Upper lobe of left lung (tissue), 4 donors: ENCODE results near the gene SIRPA.

Experiments used
- CTCF ChIP-seq, 6 experiments: fragments of 450-650 bp in 4 of 6; fragments of 200-600 bp in 2 of 6; sonication (generic) in 2 of 6; IDR thresholded peaks; one replicate each; pipeline ENCODE4 v1.5.1; 2016 to 2019; ENCODE audit warnings: antibody characterized with exemption in 6 of 6
- EP300 ChIP-seq, 4 donors: sonication (generic); formaldehyde crosslinking; IDR thresholded peaks; one replicate each; pipeline ENCODE4 v1.5.1; 2017; ENCODE audit warnings: antibody characterized with exemption in 4 of 4, control low read depth in 2 of 4

- TF ChIP-seq CTCF (IDR thresholded peaks at IDR 0.05) (no peak), EP300 (IDR thresholded peaks at IDR 0.05) (no peak)
Measured at GRCh38 chr20:1894951-1895673, at the start of gene SIRPA.
